A549 treated with DMSO at 1 μM for 4 hours (cell line): ENCODE measurements around the gene TFPI. TPM values are rescaled to one million over a fixed set of nuclear protein-coding genes. Genes with fewer than 3 reads are reported as not detected.

Experiments used
- total RNA-seq: library from RNA; stranded (reverse); fragments of 200-300 nt; extraction: Qiagen RNA extraction; gene quantifications from 5 replicates; pipeline ENCODE4 v1.2.3, GENCODE V29; 2022; ENCODE audit warnings: low read depth

TFPI gene
- total RNA-seq: 41.4 to 72.0 TPM (median 62.0 TPM) in 5 replicates

GRCh38 chr2:187554011-187554703 lies at the start of gene TFPI:
Gene TFPI, minus strand, starts transcription at chr2:187554435. Its CDS starts 50,667 bp downstream, at chr2:187503768.

Other genes with a start within 250 kb of the TFPI start
- gene CALCRL, start 106.2 kb downstream of the TFPI start, total RNA-seq: 0.06 to 0.08 TPM (median 0.07 TPM) in 3 of 5 replicates, not detected in the others